ENCODE data around the gene RAET1G. TPM values are rescaled to one million over a fixed set of nuclear protein-coding genes. Genes with fewer than 3 reads are reported as not detected.
"Not testable (repeated sequence)": the region's sequence is repeated elsewhere in the genome, so short reads cannot be mapped to it uniquely, and the experiment has no call there.

RAET1G gene
- total RNA-seq, 1 donor from 2014 or later, result 4.9 TPM

GRCh38 chr6:149913085-149913484, 9.8 kb downstream of the RAET1G start:
- no peak for TF ChIP-seq POLR2AphosphoS5 (IDR thresholded peaks at IDR 0.05; ENCODE audit: insufficient read depth in 1 of 2, low read depth in 1 of 2)
- TF ChIP-seq CTCF (IDR thresholded peaks at IDR 0.05), result no peak
- no peak for TF ChIP-seq POLR2A (IDR thresholded peaks at IDR 0.05)
- Histone ChIP-seq H3K4me3 (no peak overlapping the region), H3K36me3 (no peaks in the 10 kb centered on the region), H3K4me1 (no peaks in the 10 kb centered on the region), H3K27ac (no peak overlapping the region), H3K27me3 (no peaks in the 10 kb centered on the region), H3K9me3 (peaks cover 4% of the 10 kb centered on the region)
- intact Hi-C loops (cut with DNase I), result no loop called here
- peak; percentile 34 to 37 for DNase-seq (ENCODE audit: extremely low spot score in 2 of 2)

- H3K27ac ChIP-seq; H3K4me3 ChIP-seq; H3K36me3 ChIP-seq; intact Hi-C loops (cut with DNase I); H3K4me1 ChIP-seq; H3K27me3 ChIP-seq; H3K9me3 ChIP-seq: not testable (repeated sequence)
- peak; percentile 37 to 47 for DNase-seq (ENCODE audit: extremely low spot score in 2 of 2)
These were observed 10.2 kb downstream of the RAET1G start for GRCh38 chr6:149912680-149913079.

- Histone ChIP-seq H3K36me3 (no peaks in the 10 kb centered on the region), H3K4me1 (no peaks in the 10 kb centered on the region), H3K4me3 (no peak overlapping the region), H3K27ac (no peak overlapping the region), H3K27me3 (no peaks in the 10 kb centered on the region), H3K9me3 (peaks cover 4% of the 10 kb centered on the region)
- intact Hi-C loops (cut with DNase I), result no loop called here
- TF ChIP-seq POLR2A (IDR thresholded peaks at IDR 0.05), result no peak
- TF ChIP-seq CTCF (IDR thresholded peaks at IDR 0.05), result no peak
- TF ChIP-seq POLR2AphosphoS5 (IDR thresholded peaks at IDR 0.05; ENCODE audit: insufficient read depth in 1 of 2, low read depth in 1 of 2), result no peak
- peak in 1 of 2 donors; percentile 37 for DNase-seq (ENCODE audit: extremely low spot score in 2 of 2)
These were observed 12.2 kb downstream of the RAET1G start for GRCh38 chr6:149910721-149911151.

GRCh38 chr6:149909701-149910470, 13.0 kb downstream of the RAET1G start:
- intact Hi-C loops (cut with DNase I), result no loop called here
- peak in 1 of 2 donors; percentile 49 for DNase-seq (ENCODE audit: extremely low spot score in 2 of 2)
- H3K36me3 ChIP-seq, result no peaks in the 10 kb centered on the region
- TF ChIP-seq POLR2A (IDR thresholded peaks at IDR 0.05) (no peak), CTCF (IDR thresholded peaks at IDR 0.05) (no peak), POLR2AphosphoS5 (IDR thresholded peaks at IDR 0.05; ENCODE audit: insufficient read depth in 1 of 2, low read depth in 1 of 2) (no peak)
- no peak overlapping the region for H3K4me3 ChIP-seq
- no peak overlapping the region for H3K27ac ChIP-seq
- peaks cover 4% of the 10 kb centered on the region for H3K9me3 ChIP-seq
- H3K4me1 ChIP-seq, result no peaks in the 10 kb centered on the region
- no peaks in the 10 kb centered on the region for H3K27me3 ChIP-seq

GRCh38 chr6:149908480-149908879, 14.4 kb downstream of the RAET1G start:
- intact Hi-C loops (cut with DNase I); H3K36me3 ChIP-seq; H3K4me1 ChIP-seq; H3K4me3 ChIP-seq; H3K27me3 ChIP-seq; H3K27ac ChIP-seq; H3K9me3 ChIP-seq: not testable (repeated sequence)
- peak in 1 of 2 donors; percentile 49 for DNase-seq (ENCODE audit: extremely low spot score in 2 of 2)

GRCh38 chr6:149907317-149907716, 15.6 kb downstream of the RAET1G start:
- H3K36me3 ChIP-seq, result no peaks in the 10 kb centered on the region
- no peaks in the 10 kb centered on the region for H3K27me3 ChIP-seq
- peaks cover 4% of the 10 kb centered on the region for H3K9me3 ChIP-seq
- H3K27ac ChIP-seq, result no peak overlapping the region
- H3K4me3 ChIP-seq, result no peak overlapping the region
- H3K4me1 ChIP-seq, result no peaks in the 10 kb centered on the region
- TF ChIP-seq POLR2A (IDR thresholded peaks at IDR 0.05), result no peak
- TF ChIP-seq POLR2AphosphoS5 (IDR thresholded peaks at IDR 0.05; ENCODE audit: insufficient read depth in 1 of 2, low read depth in 1 of 2), result no peak
- TF ChIP-seq CTCF (IDR thresholded peaks at IDR 0.05), result no peak
- intact Hi-C loops (cut with DNase I), result no loop called here
- peak in 1 of 2 donors; percentile 74 for DNase-seq (ENCODE audit: extremely low spot score in 2 of 2)
